Body of pancreas (tissue), 4 donors: ENCODE data around the gene SHH.

Experiments
- CTCF ChIP-seq, 7 experiments: fragments of 450-650 bp in 4 of 7; fragments of 200-600 bp in 3 of 7; sonication (generic) in 3 of 7; IDR thresholded peaks; one replicate each; pipeline ENCODE4 v1.5.1; 2016 to 2019; ENCODE audit warnings: antibody characterized with exemption in 7 of 7
- POLR2A ChIP-seq, 3 donors: fragments of 450-650 bp; IDR thresholded peaks; one replicate each; pipeline ENCODE4 v1.6.1; 2016; ENCODE audit warnings: antibody characterized with exemption in 3 of 3, mild to moderate bottlenecking in 2 of 3

DNA sequence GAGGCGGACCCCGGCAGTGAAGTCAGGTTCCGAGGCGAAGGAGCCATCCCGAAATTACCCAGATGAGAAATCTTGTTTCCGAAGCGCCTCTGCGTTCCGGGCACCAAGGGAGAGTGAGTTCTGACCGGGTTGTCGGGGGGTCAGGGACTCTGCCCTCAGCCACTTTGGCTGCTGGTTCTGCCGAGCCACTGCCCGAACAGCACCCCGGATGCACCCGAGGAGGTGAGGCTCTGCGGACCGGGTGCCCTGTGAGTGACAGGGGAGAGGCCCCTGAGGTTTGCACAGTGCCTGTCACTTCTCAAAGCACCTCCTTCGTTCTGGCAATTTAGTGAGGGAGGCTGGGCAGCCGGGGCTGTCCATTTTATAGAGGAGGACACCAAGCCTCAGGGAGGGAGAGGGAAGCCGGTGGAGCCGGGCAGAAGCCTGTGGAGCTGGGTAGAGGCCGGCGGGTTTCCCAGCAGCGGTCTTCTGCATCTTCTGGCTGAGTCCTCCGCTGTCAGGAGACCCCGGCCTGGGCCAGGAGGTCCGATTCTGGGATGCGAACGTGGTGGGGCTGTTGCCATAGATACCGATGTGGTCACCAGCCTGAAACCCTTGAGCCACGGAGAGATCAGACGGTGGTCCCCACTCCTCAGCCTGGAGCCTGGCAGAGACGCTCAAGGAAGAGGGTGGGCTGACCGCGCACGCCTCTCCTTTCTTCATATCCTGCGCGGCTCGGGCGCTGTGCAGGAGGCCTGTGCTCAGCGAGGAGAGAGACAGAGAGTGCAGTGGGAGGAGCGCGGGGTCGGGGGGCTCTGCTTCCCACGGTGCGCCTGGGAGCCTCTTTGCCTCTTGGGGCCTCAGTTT is 18.9 kb upstream of the SHH start:
- TF ChIP-seq CTCF (IDR thresholded peaks at IDR 0.05) (no peak), POLR2A (IDR thresholded peaks at IDR 0.05) (no peak)
